Stimulated activated naive CD8-positive, alpha-beta T cell treated with anti-CD3 and anti-CD28 coated beads, Interleukin-15, Interleukin-2, amounts not matched to agents 100 ng/mL and 50 ng/mL, for 24 hours (primary cell): ENCODE measurements around the gene FFAR2.

Experiments
- H3K27ac Mint-ChIP-seq: one replicate; pipeline ENCODE4 v1.8.0; 2021; ENCODE audit warnings: mild to moderate bottlenecking, mixed read lengths
- H3K27me3 Mint-ChIP-seq: one replicate; pipeline ENCODE4 v1.8.0; 2021; ENCODE audit warnings: mixed read lengths
- H3K36me3 Mint-ChIP-seq: one replicate; pipeline ENCODE4 v1.8.0; 2021; ENCODE audit warnings: low read depth, mixed read lengths
- H3K4me1 Mint-ChIP-seq: one replicate; pipeline ENCODE4 v1.8.0; 2021; ENCODE audit warnings: low read depth, mixed read lengths
- H3K4me3 Mint-ChIP-seq: one replicate; pipeline ENCODE4 v1.8.0; 2021; ENCODE audit warnings: mild to moderate bottlenecking, mixed read lengths
- H3K9me3 Mint-ChIP-seq: one replicate; pipeline ENCODE4 v1.8.0; 2021; ENCODE audit warnings: mixed read lengths

Gene FFAR2

DNA sequence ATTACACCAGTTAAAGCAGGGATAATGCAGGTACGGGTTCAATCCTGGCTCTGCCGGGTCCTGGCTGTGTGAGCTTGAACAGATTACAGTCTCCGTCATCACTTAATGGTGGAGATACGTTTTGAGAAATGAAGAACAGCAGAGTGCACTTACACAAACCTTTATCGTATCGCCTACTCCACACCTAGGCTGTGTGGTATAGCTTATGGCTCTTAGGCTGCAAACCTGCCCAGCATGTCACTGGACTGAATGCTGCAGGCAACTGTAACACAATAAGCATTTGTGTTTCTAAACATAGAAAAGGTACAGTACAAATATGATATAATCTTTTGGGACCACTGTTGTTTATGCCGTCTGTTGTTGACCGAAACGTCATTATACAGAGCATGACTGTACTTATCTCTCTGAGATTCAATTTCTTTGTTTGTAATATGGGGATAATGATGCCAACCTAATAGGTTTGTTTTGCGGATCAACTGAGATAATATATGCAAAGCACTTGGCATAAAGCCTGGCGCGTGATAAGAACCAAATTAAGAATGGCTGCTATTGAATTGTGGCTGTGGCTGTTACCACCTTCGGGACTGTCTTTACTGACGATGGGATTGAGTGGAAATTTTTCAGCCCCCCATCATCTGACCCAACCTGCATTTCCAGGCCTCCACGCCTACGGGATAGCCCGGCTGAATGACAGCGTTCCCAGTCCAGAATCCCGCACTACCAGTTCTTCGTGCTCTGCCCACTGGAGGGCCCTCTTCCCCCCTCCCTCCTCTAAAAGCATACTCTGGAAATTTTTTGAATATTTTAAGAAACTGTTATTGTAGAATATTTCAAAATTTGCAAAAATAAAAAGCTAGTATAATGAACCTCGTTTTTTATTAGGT is 31.0 kb downstream of the FFAR2 start:
- peaks cover 4% of the 10 kb centered on the region for H3K27me3 Mint-ChIP-seq
- H3K9me3 Mint-ChIP-seq, result no peaks in the 10 kb centered on the region
- no peak overlapping the region for H3K27ac Mint-ChIP-seq
- no peaks in the 10 kb centered on the region for H3K36me3 Mint-ChIP-seq
- no peak overlapping the region for H3K4me3 Mint-ChIP-seq
- H3K4me1 Mint-ChIP-seq, result peaks cover under 1% of the 10 kb centered on the region

- no peaks in the 10 kb centered on the region for H3K9me3 Mint-ChIP-seq
- no peak overlapping the region for H3K4me3 Mint-ChIP-seq
- peaks cover 4% of the 10 kb centered on the region for H3K27me3 Mint-ChIP-seq
- peaks cover 14% of the 10 kb centered on the region for H3K4me1 Mint-ChIP-seq
- H3K36me3 Mint-ChIP-seq, result no peaks in the 10 kb centered on the region
- H3K27ac Mint-ChIP-seq, result no peak overlapping the region
These were observed 35.0 kb downstream of the FFAR2 start for GRCh38 chr19:35483089-35483488.

DNA sequence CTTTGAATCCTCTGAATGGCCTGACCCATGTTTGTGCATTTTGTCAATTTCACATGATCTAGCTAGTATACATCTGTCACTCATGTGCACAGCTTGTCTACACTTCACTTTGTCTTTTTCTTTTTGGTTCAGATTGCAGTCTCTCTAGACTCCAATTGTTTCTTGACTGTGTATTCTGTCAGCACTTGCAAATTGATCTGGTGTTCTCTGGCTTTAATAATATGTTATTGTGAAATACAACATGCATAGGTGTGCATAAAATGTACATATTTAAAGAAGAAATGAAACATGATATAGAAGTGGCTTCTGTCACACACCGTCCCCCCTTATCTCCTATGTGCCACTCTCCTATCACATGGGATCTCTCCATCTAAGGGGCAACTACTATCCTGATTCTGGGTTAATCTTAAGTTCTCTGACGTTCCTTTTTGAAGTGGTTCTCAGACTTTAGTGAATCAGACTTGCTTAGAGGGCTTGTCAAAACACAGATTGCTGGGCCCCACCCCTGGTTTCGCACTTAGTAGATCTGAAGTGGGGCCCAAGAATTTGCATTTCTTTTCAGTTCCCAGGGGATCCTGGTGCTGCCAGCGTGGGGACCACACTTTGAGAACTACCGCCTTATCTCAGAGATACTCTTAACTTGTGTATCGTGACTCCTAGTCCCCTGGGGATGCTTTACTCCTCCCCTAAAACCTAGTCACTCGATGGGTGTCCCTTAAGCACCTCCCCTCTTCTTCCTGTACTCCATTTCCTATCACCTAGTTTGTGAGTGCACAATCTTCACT is 36.4 kb downstream of the FFAR2 start:
- no peaks in the 10 kb centered on the region for H3K36me3 Mint-ChIP-seq
- no peak overlapping the region for H3K27ac Mint-ChIP-seq
- H3K9me3 Mint-ChIP-seq, result no peaks in the 10 kb centered on the region
- H3K4me3 Mint-ChIP-seq, result no peak overlapping the region
- peaks cover 4% of the 10 kb centered on the region for H3K27me3 Mint-ChIP-seq
- peaks cover 19% of the 10 kb centered on the region for H3K4me1 Mint-ChIP-seq

DNA sequence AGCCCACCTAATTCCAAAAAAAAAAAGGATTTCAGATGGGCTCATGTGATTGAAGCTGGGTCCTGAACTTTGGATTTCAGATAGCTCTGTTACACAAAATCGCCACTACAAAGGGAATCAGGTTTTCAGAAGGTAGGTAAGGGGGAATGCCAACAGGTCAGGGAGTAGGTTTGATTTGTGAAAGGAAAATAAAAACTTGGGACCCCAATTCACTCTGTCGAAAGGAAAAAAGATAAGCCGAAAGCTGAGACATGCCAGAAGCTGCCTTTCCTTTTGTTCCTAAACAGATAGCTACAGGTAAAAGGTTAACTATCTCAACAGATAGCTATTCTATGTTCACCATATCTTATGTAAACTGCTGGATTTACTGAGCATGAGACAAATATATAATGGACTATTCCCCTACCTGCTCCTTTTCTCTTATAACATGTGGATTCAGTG is 38.2 kb downstream of the FFAR2 start:
- no peak overlapping the region for H3K4me3 Mint-ChIP-seq
- H3K27ac Mint-ChIP-seq, result no peak overlapping the region
- H3K36me3 Mint-ChIP-seq, result no peaks in the 10 kb centered on the region
- H3K9me3 Mint-ChIP-seq, result no peaks in the 10 kb centered on the region
- peaks cover 7% of the 10 kb centered on the region for H3K27me3 Mint-ChIP-seq
- peaks cover 19% of the 10 kb centered on the region for H3K4me1 Mint-ChIP-seq

DNA sequence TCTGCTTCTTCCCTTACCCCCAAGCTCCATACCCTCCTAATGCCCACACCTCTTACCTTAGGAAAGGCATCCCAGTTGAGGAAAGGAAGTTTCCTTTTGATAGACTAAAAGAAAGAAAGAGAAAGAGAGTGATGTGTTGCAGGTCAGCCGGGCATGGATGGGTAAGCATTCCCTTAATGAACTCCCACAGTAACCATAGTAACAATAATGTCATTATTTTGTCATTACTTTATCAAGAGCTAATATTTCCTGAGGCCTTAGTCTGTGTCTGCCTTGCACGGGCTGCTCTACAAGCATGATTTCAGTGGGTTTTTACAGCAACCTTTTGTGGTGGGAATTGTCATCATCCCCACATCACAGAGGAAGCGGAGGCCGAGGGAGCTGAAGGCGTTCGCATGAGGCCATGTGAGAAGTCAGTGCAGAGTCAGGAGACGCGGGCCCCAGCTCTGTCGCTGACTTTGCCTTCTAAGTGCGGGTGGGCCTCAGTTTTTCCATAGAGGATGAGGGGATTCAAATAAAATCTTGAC is 39.7 kb downstream of the FFAR2 start:
- Mint-ChIP-seq H3K36me3 (no peaks in the 10 kb centered on the region), H3K27ac (no peak overlapping the region), H3K27me3 (peaks cover 13% of the 10 kb centered on the region), H3K4me3 (no peak overlapping the region), H3K4me1 (peaks cover 19% of the 10 kb centered on the region), H3K9me3 (no peaks in the 10 kb centered on the region)

DNA sequence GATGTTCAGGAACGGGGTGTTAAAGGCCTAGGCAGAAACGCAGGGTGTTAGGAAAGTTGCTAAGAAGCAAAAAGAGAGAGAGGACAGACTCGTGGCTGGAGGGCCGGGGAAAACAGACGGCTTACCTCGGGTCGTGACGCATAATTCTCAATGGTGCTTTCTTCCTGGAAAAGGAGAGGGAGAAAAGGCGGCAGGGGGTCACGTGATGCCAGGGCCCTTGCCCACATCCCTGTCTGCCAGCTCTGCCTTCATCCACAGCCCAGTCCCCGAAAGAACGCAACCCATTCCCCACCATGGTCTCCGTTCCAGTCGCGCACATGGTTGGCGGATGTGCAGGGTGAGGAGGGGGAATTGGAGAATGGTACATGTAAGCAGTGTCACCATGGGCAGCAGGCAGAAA is 40.6 kb downstream of the FFAR2 start:
- H3K27ac Mint-ChIP-seq, result no peak overlapping the region
- H3K4me1 Mint-ChIP-seq, result peaks cover 19% of the 10 kb centered on the region

DNA sequence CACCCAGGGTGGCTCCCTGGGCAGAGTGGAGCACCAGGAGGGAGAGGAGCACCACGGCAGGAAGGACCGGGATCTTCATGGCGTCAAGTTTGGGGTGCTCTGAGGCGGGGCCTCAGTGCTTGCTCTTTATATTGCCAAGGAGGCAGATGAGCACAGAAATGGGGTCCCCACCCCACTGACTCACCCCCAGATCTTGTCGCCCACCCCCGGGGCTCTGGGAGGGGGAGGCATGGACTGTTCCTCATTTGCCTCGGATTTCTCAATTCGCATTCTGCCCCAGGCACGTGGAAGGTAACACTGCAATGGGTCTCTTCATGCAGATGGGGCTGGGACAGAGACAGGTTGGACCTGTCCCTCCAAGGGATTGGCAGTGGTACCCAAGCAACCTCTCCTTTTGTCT is 42.3 kb downstream of the FFAR2 start, which contains the start of gene KRTDAP:
Gene KRTDAP (minus strand): TSS at position 101 of the 400 bp plus-strand sequence. CDS start 22 bp downstream, at position 79.
- peaks cover 13% of the 10 kb centered on the region for H3K27me3 Mint-ChIP-seq
- H3K4me3 Mint-ChIP-seq, result no peak within 1 kb of the TSS
- no peaks in the 10 kb centered on the region for H3K9me3 Mint-ChIP-seq
- H3K27ac Mint-ChIP-seq, result no peak within 1 kb of the TSS
- no peaks in the 10 kb centered on the region for H3K36me3 Mint-ChIP-seq
- peaks cover 13% of the 10 kb centered on the region for H3K4me1 Mint-ChIP-seq

More for the DNA sequence above, 40.6 kb downstream of the FFAR2 start:
- Mint-ChIP-seq H3K9me3 (no peaks in the 10 kb centered on the region), H3K4me3 (no peak overlapping the region), H3K36me3 (no peaks in the 10 kb centered on the region), H3K27me3 (peaks cover 13% of the 10 kb centered on the region)

DNA sequence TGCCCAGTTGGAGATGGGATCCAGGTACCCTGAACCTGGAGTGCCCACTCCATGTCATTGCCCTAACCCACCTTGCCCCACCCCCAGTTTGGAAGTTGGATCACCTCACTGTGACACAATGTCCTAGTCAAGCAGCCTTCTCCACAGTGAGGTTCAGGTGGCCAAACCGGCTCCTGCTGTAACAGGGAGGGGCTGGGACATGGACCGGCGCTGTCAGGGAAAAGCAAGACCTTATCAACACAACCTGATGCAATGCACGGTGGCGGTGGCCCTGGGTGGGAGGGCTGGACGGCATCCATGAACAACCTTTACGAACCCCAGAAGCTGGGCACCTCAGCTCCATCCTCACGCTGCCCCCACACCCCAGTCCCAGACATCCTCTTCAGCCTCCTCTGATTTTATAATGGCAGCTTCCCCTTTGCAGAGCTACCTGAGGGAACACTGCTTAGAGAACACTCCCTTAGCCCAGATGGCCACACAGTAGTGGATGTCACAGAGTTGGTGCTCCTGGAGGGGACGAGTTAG is 43.8 kb downstream of the FFAR2 start:
- Mint-ChIP-seq H3K4me1 (peaks cover 16% of the 10 kb centered on the region), H3K36me3 (no peaks in the 10 kb centered on the region), H3K27me3 (peaks cover 13% of the 10 kb centered on the region), H3K27ac (no peak overlapping the region), H3K9me3 (no peaks in the 10 kb centered on the region), H3K4me3 (no peak overlapping the region)

DNA sequence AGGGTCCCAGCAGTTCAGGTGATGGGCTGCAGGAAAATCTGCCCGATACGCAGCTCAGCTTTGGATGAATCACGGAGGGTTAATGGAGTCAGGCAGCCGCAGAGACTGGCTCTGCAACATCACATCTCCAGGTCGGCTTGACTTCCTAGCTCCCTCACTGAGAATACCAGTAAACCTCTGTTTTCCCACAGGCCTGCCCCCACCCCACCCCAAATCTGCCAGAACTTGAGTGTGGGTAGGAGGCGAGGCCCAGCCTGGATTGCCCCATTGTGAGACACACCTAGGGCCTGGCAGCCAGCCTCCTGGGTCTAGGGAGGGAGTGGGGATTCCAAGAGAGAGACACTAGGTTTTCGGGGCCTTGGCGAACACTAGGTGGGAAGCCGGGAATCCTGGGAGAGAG is 45.9 kb downstream of the FFAR2 start:
- H3K4me3 Mint-ChIP-seq, result no peak overlapping the region
- H3K27me3 Mint-ChIP-seq, result peaks cover 18% of the 10 kb centered on the region
- no peaks in the 10 kb centered on the region for H3K9me3 Mint-ChIP-seq
- no peak overlapping the region for H3K27ac Mint-ChIP-seq
- H3K36me3 Mint-ChIP-seq, result no peaks in the 10 kb centered on the region
- H3K4me1 Mint-ChIP-seq, result peaks cover 8% of the 10 kb centered on the region

- no peaks in the 10 kb centered on the region for H3K9me3 Mint-ChIP-seq
- peaks cover 18% of the 10 kb centered on the region for H3K27me3 Mint-ChIP-seq
- no peak overlapping the region for H3K4me3 Mint-ChIP-seq
- H3K4me1 Mint-ChIP-seq, result peaks cover 8% of the 10 kb centered on the region
- H3K36me3 Mint-ChIP-seq, result no peaks in the 10 kb centered on the region
- H3K27ac Mint-ChIP-seq, result no peak overlapping the region
These were observed 47.3 kb downstream of the FFAR2 start for GRCh38 chr19:35495107-35496064.

- no peak overlapping the region for H3K27ac Mint-ChIP-seq
- H3K36me3 Mint-ChIP-seq, result no peaks in the 10 kb centered on the region
- H3K27me3 Mint-ChIP-seq, result peaks cover 9% of the 10 kb centered on the region
- H3K9me3 Mint-ChIP-seq, result no peaks in the 10 kb centered on the region
- no peak overlapping the region for H3K4me3 Mint-ChIP-seq
- peaks cover 8% of the 10 kb centered on the region for H3K4me1 Mint-ChIP-seq
These were observed 49.3 kb downstream of the FFAR2 start for GRCh38 chr19:35497406-35497805.

DNA sequence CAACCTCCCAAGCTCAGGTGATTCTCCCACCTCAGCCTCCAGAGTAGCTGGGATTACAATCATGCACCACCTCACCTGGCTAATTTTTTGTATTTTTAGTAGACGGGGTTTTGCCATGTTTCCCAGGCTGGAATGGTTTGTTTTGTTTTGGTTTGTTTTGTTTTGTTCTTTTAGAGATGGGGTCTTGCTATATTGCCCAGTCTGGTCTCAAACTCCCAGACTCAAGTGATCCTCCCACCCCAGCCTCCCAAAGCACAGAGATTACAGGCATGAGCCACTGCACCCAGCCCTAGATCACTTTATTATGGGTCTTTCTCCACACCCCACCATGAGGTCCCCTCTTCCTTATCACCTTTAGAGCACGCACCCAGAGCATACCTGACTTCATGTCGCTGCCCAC is 50.2 kb downstream of the FFAR2 start:
- Mint-ChIP-seq H3K36me3 (no peaks in the 10 kb centered on the region), H3K27ac (no peak overlapping the region), H3K9me3 (no peaks in the 10 kb centered on the region), H3K4me3 (no peak overlapping the region), H3K27me3 (peaks cover 9% of the 10 kb centered on the region), H3K4me1 (peaks cover 8% of the 10 kb centered on the region)

- H3K4me1 Mint-ChIP-seq, result peaks cover 8% of the 10 kb centered on the region
- H3K27me3 Mint-ChIP-seq, result peaks cover 9% of the 10 kb centered on the region
- no peak overlapping the region for H3K27ac Mint-ChIP-seq
- H3K9me3 Mint-ChIP-seq, result no peaks in the 10 kb centered on the region
- H3K36me3 Mint-ChIP-seq, result no peaks in the 10 kb centered on the region
- H3K4me3 Mint-ChIP-seq, result no peak overlapping the region
These were observed 51.0 kb downstream of the FFAR2 start for GRCh38 chr19:35498984-35499527.

DNA sequence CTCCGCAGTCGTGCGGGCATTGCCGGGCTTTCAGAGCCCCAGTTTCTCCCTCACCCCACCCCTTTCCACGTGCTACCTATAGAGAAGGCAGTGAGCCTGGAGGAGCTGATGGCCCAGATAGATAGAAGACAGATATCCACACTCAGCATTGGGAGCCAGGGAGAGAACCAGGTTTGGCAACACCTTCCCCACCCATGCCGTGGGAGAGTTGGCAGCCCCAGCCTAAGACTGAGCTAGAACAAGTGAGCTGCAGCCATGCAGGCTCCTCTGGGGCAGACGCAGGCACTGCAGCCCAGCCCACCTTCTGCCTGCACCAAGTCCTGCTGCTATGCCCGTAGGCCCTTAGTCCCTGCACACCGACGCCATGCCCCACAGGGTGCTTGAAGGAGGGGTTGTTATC is 52.6 kb downstream of the FFAR2 start:
- no peaks in the 10 kb centered on the region for H3K36me3 Mint-ChIP-seq
- no peak overlapping the region for H3K4me3 Mint-ChIP-seq
- H3K9me3 Mint-ChIP-seq, result no peaks in the 10 kb centered on the region
- peaks cover 14% of the 10 kb centered on the region for H3K27me3 Mint-ChIP-seq
- no peaks in the 10 kb centered on the region for H3K4me1 Mint-ChIP-seq
- H3K27ac Mint-ChIP-seq, result no peak overlapping the region
